GM18873 (cell line): ENCODE results near the gene GRID1.
"Not testable (repeated sequence)": the region's sequence is repeated elsewhere in the genome, so short reads cannot be mapped to it uniquely, and the experiment has no call there.

Experiments
- ATAC-seq: cut with Tn5 transposase; IDR thresholded peaks from one replicate; pipeline ENCODE4 v1.9.1; 2021; ENCODE audit warnings: mild to moderate bottlenecking, moderate library complexity, moderate number of reproducible peaks; ENCODE audit not compliant: unreplicated experiment, low FRiP score

The GRID1 gene

GRCh38 chr10:86076497-86076896, 290.1 kb downstream of the GRID1 start:
- not testable (repeated sequence) for ATAC-seq

- ATAC-seq, result no peak
Measured at GRCh38 chr10:86075512-86075911, 291.1 kb downstream of the GRID1 start.

DNA sequence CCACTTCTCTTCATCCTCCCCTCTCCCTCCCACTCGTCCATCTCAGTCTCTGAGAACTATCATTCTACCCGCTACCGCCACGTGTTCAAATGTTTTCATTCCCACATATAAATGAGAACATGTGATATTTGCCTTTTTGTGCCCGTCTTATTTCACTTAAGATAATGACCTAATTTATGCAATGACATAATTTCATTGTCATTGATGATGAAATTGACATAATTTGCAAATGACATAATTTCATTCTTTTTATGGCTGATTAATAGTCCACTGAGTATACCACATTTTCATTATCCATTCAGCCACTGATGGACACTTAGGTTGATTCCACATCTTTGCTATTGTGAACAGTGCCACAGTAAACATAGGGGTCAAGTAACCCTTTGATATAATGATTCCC, 292.3 kb downstream of the GRID1 start:
- no peak for ATAC-seq

DNA sequence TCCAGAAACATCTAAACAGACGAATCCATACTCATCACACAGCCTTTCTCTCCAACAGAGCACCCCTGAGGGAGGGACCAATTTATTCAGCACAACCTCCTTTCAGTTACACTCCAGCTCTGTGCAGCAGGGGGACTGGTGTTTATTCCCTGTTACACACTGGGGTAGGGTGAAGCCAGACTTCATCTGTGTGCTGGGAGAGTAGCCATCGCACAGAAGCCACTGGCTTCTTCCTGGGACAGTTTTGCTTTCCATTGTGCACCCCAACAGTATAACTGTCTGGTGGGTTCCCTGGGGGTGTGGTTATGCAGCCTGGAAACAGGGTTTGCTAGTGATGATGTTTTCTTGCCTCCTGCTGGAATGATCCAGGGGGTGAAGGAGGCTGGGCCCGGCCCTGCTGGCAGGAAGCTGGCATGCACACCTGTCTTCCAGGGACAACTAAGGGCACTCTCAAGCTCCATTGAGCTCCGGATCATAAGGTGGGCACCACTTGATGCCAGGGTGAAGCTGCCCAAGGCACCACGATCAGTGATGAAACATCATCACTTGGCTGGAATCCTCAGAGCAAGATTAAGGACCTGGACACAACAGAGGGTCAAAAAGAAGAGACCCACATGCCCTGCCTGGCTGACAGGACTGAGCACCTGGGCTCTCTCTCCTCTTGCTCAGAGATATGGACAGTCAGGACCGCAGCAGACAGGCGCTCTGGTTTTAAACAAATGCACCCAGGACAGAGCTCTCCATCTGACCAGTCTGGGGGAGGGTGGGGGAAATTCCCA, 293.2 kb downstream of the GRID1 start:
- no peak for ATAC-seq

- ATAC-seq, result no peak
Measured at GRCh38 chr10:86072413-86072812, 294.2 kb downstream of the GRID1 start.

DNA sequence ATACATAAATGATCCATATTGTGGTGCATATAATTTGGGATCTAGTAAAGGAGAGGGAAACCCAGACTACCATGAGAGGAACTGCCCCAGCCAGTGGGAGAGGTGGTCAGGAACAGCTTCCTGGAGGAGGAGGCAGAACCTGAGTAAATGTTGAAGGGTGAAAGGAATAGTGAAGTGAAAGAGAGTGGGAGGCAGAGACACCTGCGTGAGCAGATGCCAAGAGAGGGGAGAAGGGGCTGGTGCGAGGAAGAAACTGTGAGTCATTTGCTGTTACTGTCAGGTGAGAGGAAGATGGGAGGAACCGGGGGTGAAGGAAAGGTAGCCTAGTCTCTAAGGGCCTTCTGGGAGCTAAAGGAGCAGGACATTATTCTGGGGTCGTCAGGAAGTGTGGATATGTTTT, 294.8 kb downstream of the GRID1 start:
- ATAC-seq, result no peak

- no peak for ATAC-seq
Measured at GRCh38 chr10:86071145-86071544, 295.4 kb downstream of the GRID1 start.

- no peak for ATAC-seq
Measured at GRCh38 chr10:86070278-86070677, 296.3 kb downstream of the GRID1 start.

GRCh38 chr10:86068231-86069054, 298.2 kb downstream of the GRID1 start:
- no peak for ATAC-seq

GRCh38 chr10:86067436-86068050, 299.1 kb downstream of the GRID1 start:
- no peak for ATAC-seq

DNA sequence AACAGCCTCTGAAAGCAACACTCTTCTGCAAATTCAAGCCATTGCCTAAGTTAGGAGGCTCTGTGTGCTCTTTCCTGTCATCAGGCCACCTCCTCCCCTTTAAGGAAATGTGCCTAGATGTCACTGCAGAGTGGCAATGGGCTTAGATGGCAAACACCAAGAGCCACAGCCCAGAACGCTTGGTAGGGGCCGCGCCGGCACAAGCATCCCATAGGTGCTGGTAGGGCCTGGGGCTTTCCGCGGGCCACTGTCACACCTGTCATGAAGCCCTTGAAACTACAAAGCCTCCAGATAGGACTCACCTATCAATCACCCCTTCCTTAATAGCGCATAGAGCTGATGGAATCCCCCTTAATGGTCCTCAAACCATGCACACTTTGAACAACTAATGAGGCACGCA, 299.9 kb downstream of the GRID1 start:
- ATAC-seq, result no peak

DNA sequence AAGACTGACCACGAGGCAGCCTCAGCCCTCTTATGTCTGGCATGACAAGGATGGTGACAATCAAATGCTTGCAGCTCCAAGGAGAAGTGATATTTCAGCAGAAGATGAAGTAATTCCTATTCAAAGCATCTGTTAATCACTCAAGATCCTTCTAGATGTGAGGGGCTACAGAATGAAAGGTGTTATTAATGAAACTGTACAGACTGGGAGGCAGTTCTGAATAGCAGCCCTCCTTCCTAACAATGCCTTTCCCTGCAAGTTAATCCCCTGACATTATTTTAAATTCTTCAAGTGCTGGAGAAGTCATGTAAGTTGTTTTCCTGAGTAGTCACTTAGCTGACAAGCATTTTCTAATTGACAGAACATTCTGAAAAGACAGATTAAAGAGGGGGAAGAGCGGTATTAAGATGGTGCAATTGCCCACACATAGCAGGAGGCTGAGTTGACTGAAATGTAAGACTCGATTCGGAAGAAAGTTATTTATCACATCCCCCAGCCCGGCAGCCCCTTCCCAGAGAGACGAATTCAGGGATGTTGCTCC, 300.8 kb downstream of the GRID1 start:
- ATAC-seq, result no peak

DNA sequence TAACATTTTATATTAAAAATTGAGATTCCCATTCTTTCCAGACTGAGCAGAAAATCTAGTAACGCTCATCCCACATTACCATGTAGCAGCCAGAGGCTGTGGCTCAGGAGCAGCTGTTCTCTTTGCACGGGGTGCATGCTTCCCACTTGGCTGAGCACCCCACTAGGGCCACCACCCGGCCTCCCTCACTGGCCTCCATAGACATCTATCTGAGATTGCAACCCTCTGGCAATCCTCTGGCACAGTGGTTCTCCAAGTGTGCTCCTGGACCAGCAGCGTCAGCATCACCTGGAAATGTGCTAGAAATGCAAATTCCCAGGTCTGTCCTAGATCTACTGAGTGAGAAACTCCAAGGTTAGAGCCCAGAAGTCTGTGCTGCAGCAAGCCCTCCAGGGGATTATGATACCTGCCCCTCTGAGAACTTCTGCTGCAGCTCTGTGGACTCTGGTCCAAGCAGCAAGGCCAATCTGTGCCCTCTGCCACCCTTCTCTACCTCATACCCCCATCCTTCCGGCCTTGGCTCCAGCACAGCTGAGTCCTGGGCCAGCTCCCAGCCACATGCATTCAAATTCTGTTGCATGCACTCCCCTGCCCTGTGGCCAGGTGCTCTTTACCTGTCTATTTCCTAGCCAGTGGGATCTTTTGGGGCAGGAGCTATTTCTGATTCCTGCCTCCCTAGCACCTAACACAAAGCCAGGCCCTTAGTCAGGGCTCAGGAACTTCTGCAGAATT, 301.5 kb downstream of the GRID1 start:
- ATAC-seq, result no peak

DNA sequence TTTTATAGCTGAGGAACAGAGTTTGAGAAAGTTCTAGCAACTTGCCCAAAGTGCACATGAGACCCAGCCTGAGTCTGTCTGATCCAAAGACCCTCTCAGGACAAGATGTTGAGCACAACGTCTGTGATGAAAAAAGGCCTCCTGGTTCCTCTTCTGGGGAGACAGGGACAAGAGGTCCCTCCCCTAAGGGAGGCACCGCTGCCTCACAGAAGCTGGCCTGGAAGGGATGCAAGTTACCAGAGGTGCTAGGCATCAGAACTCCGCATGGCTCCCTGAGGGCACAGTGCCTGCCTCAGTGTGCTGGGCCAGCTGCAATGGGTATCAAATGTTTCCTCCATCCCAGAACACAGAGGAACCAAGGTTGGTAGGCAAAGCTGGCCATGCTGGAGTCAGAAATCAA, 302.4 kb downstream of the GRID1 start:
- no peak for ATAC-seq

DNA sequence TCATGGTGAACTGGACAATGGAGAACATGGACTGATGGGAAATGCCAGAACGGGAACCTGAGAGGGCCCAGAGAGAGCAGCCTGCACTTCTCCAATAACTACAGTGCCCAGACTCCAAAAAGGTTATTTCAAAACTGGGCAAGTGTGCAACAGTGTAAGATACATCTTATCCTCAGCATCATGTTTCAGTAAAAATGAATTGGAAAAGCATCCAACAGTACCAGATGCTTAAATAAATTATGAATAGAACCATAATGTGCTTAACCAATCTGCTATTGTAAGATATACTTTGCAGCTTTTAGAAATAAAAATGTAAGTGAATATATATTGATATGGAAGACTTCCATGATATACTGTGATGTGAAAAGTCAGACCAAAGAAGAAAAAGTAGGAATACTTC, 303.3 kb downstream of the GRID1 start:
- no peak for ATAC-seq

GRCh38 chr10:86062647-86063145, 303.9 kb downstream of the GRID1 start:
- ATAC-seq, result no peak

- ATAC-seq, result no peak
Measured at GRCh38 chr10:86062198-86062550, 304.4 kb downstream of the GRID1 start.

DNA sequence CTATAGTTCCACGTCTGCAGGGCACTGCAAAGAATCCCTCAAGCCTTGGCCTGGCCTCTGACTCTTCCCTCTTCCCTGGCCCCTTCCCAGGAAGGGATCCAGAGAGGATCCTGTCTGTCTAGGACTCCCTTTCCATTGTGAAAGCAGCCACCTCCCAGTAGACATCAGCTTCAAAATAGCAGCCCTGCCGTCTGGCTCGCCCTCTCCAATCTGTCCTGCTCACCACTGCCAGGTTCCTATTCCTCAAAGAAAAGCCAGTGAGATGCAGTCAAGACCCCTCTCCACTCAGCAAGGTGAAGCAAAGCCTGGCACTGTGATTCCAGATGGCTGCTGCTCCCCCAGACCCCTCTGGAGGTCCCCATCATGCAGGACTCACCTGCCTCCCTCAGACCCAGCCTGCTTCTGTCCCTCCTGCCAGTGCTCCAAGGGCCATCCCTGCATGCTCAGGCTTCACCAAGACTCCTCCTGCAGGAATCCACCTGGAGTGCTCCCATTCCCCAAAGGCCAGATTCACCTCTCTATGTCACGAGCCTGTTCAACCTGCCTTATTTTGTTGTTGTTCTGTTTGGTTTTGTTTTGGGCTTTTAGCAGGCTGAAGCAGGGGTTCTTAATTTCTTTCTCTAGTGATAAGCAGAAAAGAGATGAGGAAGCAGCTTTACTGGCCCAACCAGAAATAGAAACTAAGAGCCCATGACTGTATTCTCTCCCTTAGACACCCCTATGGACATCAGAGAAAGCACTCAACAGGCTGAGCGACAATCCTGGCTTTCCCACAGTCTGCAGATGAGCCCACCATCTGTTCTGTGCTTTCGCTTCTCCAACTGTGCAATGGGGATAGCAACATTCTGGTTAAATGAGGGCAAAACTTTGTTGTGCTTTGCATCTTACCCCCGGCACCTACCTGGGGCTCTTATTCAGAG, 305.1 kb downstream of the GRID1 start:
- ATAC-seq, result no peak
